Left lung (tissue), 10 donors: ENCODE results near the gene IFT27. TPM values are rescaled to one million over a fixed set of nuclear protein-coding genes. Genes with fewer than 3 reads are reported as not detected.

Experiments
- ATAC-seq: fragments of 200-7000 bp; cut with Tn5 transposase; one replicate; pipeline ENCODE4 v1.9.1; 2020; ENCODE audit warnings: moderate library complexity
- DNase-seq, 4 donors: peaks; one replicate each; pipeline ENCODE4 v3.0.0-alpha.2; 2013 to 2020
- H3K27ac ChIP-seq, 2 donors: fragments of 200-600 bp; sonication (generic) in 1 of 2; one replicate each; pipeline versions ENCODE4 v1.5.0 to v1.8.0; 2020 to 2021
- H3K27me3 ChIP-seq, 2 donors: fragments of 200-600 bp; sonication (generic) in 1 of 2; one replicate each; pipeline versions ENCODE4 v1.5.0 to v1.8.0; 2020 to 2021
- H3K36me3 ChIP-seq, 2 donors: fragments of 200-600 bp; sonication (generic) in 1 of 2; one replicate each; pipeline versions ENCODE4 v1.5.0 to v1.8.0; 2020 to 2021
- H3K4me1 ChIP-seq, 2 donors: fragments of 200-600 bp; one replicate each; pipeline ENCODE4 v1.8.0; 2021
- H3K4me3 ChIP-seq, 2 donors: fragments of 200-600 bp; sonication (generic) in 1 of 2; one replicate each; pipeline versions ENCODE4 v1.5.0 to v1.8.0; 2020 to 2021; ENCODE audit warnings: mild to moderate bottlenecking in 1 of 2
- H3K9me3 ChIP-seq, 2 donors: fragments of 200-600 bp; sonication (generic) in 1 of 2; one replicate each; pipeline versions ENCODE4 v1.5.0 to v1.8.0; 2020 to 2021
- intact Hi-C, 2 donors: fragments of 100-400 bp; cut with DNase I; formaldehyde crosslinking; loops; one replicate each; pipeline versions ENCODE4 v1.11.2 to v1.14.2; 2022
- polyA plus RNA-seq, 6 donors: library from polyadenylated mRNA; unstranded; fragments of 120-200 nt; gene quantifications; one replicate each; pipeline ENCODE4 v1.2.1, GENCODE V29; 2013; ENCODE audit not compliant: insufficient read length in 6 of 6
- total RNA-seq, 2 donors: library from RNA; stranded (reverse); fragmentation: NEBNext Ultra II Directional; extraction: Animal tissue kit (Norgen Biotek cat#: 25700); gene quantifications; one replicate each; pipeline ENCODE4 v1.2.1, GENCODE V29; 2021
- TF ChIP-seq, protein P1 (sequence below), 2 donors: fragments of 200-600 bp; sonication (generic) in 1 of 2; IDR thresholded peaks; one replicate each; pipeline versions ENCODE4 v1.5.0 to v1.8.0; 2021; ENCODE audit warnings: antibody characterized with exemption in 2 of 2
- donor health status: DM: no; HTN: yes; CAD: no.
- donor health status: DM: no; HTN: no; CAD: no.

The IFT27 gene
- total and polyA plus RNA-seq, 8 donors = 24.5 to 59.0 (median 49.0) TPM

DNA sequence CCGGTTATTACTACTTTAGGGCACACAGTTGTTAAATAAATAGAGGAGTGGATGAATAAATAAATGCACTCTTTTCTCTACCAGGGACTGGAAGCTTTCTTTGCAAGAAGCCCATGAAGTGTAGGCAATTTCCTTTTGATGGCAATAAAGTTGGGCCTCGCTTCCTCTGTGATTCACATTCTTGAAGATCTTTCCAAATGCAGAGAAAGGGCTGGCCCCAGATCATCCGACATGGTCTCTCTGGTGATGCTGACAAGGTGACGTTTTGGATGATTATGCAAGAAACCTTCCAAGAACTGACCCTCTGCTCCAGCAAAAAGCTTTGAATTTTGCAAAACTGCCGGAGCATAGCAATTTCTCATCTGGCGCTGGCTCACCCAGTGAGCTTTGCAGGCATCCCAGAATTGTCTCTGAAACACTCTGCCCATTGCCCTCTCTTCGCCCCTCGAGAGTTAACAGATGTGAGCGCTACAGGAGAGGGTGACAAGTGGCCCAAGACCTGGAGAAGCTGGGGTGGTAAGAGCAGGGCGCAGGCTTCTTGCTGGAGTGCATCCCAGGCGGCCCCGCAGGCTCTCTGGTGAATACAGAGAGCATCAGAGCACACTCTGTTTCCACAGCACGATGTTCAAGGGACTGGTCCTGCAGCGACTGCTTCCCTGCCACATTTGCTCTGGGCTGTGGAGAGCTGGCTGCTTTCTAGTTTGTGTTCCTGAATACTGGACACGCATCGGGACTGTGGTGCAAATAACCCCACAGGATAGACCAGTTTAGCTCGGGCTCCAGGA, 11.5 kb upstream of the IFT27 start:
- intact Hi-C loops = no loop called here
- H3K9me3 ChIP-seq = no peaks in the 10 kb centered on the region
- H3K36me3 ChIP-seq = no peaks in the 10 kb centered on the region
- peaks cover 0 to under 1% of the 10 kb centered on the region in 2 donors for H3K4me1 ChIP-seq
- H3K4me3 ChIP-seq = no peak overlapping the region
- DNase-seq (peak in 1 of 4 donors; percentile 13), ATAC-seq (no peak)
- H3K27ac ChIP-seq = no peak overlapping the region
- peaks cover 0 to 86% of the 10 kb centered on the region in 2 donors for H3K27me3 ChIP-seq
- TF ChIP-seq, protein P1, sequence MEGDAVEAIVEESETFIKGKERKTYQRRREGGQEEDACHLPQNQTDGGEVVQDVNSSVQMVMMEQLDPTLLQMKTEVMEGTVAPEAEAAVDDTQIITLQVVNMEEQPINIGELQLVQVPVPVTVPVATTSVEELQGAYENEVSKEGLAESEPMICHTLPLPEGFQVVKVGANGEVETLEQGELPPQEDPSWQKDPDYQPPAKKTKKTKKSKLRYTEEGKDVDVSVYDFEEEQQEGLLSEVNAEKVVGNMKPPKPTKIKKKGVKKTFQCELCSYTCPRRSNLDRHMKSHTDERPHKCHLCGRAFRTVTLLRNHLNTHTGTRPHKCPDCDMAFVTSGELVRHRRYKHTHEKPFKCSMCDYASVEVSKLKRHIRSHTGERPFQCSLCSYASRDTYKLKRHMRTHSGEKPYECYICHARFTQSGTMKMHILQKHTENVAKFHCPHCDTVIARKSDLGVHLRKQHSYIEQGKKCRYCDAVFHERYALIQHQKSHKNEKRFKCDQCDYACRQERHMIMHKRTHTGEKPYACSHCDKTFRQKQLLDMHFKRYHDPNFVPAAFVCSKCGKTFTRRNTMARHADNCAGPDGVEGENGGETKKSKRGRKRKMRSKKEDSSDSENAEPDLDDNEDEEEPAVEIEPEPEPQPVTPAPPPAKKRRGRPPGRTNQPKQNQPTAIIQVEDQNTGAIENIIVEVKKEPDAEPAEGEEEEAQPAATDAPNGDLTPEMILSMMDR (IDR thresholded peaks at IDR 0.05) = no peak

DNA sequence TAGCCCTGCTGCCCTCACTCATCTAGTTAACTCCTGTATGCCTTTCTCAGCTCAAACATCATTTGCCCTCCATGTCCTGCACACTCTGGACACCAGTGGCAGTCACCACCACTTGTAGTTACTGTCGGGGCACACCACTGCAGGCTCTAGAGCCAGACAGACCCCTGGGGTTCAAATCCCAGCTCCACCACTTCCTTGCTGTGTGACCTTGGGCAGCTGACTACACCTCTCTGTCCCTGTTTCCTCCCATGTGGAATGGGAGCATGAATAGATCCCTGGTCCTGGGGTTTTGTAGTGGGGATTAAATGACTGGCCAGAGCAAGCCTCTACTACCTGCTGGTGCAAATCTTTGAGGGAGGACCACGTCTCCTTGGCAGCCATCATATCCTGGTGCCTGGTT, 7.8 kb upstream of the IFT27 start:
- DNase-seq = no peak
- H3K27me3 ChIP-seq = peaks cover 0 to 54% of the 10 kb centered on the region in 2 donors
- intact Hi-C loops = loop anchor here in 1 of 2 donors (5.0 kb wide), 2 partner anchors 64 to 194 kb away; no protein-coding TSS in a partner anchor

DNA sequence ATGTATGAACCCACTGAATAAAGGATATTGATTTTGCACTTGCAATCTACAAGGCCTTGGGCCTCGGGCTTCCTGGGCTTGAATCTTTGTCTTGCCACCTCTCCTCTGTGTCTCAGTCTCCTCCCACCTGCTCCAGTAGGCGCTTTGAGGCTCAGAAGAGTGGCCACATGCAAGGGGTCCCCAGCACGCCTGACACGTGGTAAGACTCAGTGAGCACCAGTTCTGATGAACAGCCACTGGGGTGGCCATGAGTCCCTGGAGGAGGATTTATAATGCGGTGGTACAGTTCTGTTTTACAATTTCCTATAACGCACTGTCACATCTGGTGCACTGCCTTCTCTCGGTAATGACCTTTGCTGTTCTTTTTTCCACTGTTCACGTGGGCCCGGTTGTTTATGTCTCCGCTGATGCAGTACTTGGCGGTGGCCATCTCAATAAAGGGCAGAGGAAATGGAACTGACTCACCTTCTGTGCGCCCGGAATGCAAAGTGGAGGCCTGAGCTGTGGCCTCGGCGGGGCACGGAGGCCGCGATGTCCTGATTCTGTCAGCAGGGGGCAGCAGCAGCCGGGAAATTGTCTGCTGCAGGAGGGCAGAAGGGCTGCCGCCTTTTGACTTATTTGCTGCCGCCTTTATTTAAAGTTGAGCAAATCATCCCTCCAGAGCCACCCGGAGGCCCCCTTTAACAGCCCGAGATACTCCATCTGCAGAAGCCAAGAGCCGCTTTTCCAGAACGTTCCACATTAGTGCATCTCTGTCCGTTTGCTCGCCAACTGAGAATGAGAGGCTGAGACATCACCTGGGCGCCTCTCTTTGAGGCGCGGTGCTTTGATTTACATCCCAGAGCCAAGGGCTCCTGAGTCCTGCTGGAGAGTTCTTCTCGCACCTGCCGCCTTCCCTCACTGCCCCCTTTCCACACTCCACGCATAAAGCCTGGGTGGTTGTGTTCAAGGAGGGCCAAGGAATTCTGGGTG, 6.0 kb upstream of the IFT27 start:
- peak; percentile 40 to 95 (median 75) for DNase-seq
- intact Hi-C loops = loop anchor here in 1 of 2 donors (5.0 kb wide), 2 partner anchors 65 to 195 kb away; no protein-coding TSS in a partner anchor

More for the DNA sequence above, 7.8 kb upstream of the IFT27 start:
- H3K36me3 ChIP-seq = no peaks in the 10 kb centered on the region
- TF ChIP-seq, protein P1 (IDR thresholded peaks at IDR 0.05) = no peak
- peaks cover 0 to 9% of the 10 kb centered on the region in 2 donors for H3K4me1 ChIP-seq
- no peak overlapping the region for H3K27ac ChIP-seq
- no peak overlapping the region for H3K4me3 ChIP-seq
- no peaks in the 10 kb centered on the region for H3K9me3 ChIP-seq
- no peak for ATAC-seq

DNA sequence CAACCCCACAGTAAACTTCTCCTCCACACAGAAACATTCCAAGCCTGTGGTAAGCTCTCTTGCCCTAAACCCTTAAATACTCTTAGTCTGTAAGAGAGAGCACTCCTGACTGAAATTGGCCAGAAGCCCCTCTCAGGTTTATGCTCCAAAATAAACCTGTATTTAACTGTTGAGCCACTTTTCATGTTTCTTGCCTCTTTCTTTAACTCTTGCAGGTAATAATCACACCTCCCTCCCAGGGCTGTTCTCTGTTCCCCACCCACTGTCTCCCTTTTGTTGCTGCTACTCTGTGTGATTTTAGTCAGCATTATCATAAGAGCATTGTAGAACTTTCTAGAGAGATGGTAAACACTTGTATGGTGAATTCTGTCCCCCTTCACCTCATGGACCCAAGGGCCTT, 2.1 kb upstream of the IFT27 start:
- intact Hi-C loops = no loop called here
- H3K9me3 ChIP-seq = no peaks in the 10 kb centered on the region
- peaks cover 5 to 27% of the 10 kb centered on the region in 2 donors for H3K4me1 ChIP-seq
- ATAC-seq (no peak), DNase-seq (no peak)
- peaks cover 0 to 8% of the 10 kb centered on the region in 2 donors for H3K27me3 ChIP-seq
- no peaks in the 10 kb centered on the region for H3K36me3 ChIP-seq
- H3K4me3 ChIP-seq = no peak overlapping the region
- TF ChIP-seq, protein P1 (IDR thresholded peaks at IDR 0.05) = no peak
- H3K27ac ChIP-seq = no peak overlapping the region

More for the DNA sequence above, 6.0 kb upstream of the IFT27 start:
- no peaks in the 10 kb centered on the region for H3K9me3 ChIP-seq
- no peak overlapping the region for H3K27ac ChIP-seq
- ATAC-seq = peak; percentile 99
- H3K4me1 ChIP-seq = peaks cover 0 to 11% of the 10 kb centered on the region in 2 donors
- no peak overlapping the region for H3K4me3 ChIP-seq
- no peaks in the 10 kb centered on the region for H3K36me3 ChIP-seq
- TF ChIP-seq, protein P1 (IDR thresholded peaks at IDR 0.05) = peak; percentile 82 to 98
- peaks cover 0 to 40% of the 10 kb centered on the region in 2 donors for H3K27me3 ChIP-seq
